Activated CD4-positive, alpha-beta T cell treated with anti-CD3 and anti-CD28 coated beads, Interleukin-2, amount 50 U/mL, for 4 hours (primary cell): ENCODE measurements around the gene SMC2.

ENCODE experiments used
- DNase-seq, 2 experiments: peaks; one replicate each; pipeline ENCODE4 v3.0.0-alpha.2; 2020

The SMC2 gene

DNA sequence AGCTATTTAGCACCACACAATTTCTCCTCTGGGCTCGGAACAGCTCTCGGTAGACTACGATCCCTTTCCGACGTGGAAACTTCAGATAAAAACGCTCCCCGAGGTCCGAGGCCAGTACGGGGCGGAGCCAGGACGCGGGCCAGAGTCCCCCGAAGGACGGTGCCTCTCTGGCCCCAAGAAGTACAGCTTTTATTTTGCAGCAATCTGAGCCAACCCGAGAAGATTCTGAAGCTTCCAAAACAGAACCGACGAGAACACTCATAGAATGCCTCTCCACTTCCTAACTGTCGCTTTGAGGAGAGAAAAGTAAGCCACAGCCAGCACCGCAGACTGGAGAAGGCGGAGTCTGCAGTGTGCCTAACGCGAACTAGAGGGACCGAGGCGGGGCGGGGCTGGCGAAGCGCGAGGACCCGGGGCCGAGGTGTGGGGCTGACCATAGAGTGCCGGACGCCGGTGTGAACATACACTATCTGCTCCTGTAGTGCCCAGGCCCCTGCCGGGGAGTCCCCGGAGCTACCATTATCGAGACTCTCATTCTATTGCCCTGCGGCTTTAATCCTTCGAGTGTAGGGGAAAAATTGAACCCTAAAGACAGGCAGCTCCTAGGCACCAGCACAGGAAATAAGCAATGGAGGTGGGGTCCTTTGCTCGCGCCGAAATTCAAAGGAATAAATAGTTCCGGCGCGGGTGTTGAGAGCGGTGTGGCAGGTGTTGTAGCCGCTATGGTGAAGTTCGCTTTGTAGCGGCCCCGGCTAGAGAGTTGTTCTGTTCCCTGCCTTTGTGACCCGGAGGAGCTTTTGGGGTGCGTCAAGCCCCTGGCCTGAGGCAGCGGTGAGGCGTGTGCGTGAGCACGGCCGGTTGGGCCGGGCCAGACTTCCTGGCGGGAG is at the start of gene SMC2:
TSS of gene SMC2 (plus strand) at position 663 of the 887 bp plus-strand sequence. CDS start 1,076 bp downstream, outside the sequence.
- DNase-seq: peak; percentile 92

DNA sequence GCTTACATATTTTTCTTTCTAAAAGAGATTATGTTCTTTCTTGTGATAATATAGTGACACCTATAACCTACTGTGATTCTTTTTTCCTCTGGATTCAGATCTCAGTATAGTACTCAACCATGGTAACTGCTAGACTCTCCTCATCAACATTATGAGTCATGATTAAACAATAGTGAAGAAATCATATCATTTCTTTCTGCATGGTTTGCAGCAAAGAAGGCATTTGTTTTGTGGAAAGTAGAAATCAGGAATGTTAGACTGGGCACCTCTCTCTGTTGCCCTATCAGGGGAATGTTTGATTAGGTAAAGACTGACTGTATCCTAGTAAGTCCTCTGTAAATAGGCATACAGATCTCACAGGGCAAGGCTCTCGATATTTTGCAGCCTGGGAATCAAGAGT is 25.6 kb upstream of the SMC2 start:
- no peak for DNase-seq

DNA sequence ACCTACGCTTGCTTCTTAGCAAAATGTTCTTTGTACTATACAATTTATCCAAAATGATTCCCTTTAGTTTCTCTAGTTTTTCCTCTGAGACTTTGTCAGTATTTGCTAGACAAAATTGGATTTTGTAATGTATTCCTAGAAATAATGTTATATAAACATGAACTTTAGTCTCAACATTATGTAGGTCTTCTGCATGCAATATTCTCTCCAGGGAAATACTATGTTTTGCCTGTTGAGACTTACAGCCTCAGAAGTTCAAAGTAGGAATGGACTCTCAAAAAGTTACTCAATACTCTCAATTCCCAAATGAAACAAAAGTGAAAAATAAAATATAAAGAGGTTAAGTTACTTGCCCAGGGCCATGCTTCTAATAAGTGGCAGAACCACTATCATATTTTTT is 24.8 kb upstream of the SMC2 start:
- no peak for DNase-seq

DNA sequence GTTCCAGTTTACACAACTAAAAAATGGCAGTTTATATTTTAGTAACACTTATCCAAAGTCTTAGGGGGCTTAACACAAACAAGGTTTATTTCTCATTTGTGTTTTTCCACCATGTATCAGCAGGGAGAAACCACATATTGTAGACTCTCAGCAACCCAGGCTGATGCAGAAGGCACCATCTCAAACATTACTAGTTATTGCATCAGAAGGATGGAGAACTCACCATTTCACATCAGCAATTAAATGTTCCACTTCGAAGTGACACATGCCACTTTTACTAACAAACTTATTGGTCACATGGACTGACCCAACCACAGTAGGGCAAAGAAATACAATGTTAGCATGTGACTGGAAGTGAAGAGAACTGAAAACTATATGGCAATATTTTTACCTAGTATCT is 22.5 kb upstream of the SMC2 start:
- DNase-seq: no peak

DNA sequence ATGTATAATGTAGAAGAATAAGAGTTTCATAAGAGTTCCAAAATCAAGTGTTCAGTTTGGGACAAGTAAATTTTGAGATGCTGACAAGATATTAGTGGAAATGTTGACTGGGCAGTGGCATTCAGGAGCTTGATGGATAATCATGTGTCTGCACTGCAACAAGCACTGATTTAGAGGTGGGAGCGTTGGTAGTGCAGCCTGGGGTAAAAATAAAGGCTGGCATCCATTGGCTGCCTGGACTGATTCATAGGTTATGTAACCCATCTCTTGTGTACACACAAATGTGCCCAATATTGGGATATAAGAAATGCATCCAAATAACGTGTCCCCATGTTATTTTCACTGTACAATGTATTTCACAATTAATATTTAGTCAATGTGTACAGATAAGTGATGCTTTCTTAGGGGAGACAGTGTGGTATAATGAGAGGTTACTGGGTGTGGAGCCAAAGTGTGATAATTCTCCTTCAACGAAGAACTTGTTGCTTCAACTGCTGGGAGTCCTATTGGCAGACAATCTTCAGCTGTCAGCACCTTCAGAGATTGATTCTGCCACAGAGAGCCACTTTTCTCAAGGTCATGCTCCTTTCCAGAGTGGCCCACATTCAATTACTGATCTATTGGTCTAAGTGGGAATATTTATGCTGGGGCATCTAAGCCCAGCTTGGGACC is 20.9 kb upstream of the SMC2 start:
- no peak for DNase-seq

DNA sequence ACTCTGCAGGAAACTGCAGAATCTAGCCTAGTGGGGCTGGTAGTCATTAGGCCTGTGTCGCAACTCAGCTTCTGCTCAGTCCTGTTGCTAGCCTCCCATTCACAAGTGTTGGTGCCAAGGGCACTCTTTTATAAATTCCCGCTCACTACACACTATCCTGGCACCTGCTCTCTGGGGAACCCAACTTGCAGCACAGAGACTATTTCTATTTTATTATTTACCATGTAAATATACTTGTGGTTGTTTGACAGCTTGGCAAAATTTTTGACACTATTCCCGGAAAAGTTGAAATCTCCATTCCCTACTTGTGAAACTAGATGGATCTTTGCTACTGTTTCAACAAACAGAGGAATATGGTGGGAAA is 20.4 kb upstream of the SMC2 start:
- no peak for DNase-seq

DNA sequence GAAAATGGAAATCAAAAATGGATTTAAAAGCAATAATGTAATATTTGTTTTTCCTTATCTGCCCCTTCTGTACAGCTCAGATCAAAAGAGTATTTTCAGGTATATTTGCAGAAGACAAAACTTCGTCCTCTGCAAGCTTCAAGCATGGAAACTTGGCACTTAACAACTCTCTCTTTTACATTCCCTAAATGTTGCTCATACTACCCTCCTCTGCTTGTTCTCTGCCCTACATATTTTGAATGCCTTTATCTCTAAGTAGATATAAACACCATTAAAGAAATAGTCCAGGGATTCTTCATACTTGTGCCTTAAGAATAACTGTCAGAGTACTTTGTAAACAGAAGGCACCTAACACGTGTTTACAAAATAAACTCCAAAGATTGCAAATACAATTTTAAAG is 19.2 kb upstream of the SMC2 start:
- no peak for DNase-seq

DNA sequence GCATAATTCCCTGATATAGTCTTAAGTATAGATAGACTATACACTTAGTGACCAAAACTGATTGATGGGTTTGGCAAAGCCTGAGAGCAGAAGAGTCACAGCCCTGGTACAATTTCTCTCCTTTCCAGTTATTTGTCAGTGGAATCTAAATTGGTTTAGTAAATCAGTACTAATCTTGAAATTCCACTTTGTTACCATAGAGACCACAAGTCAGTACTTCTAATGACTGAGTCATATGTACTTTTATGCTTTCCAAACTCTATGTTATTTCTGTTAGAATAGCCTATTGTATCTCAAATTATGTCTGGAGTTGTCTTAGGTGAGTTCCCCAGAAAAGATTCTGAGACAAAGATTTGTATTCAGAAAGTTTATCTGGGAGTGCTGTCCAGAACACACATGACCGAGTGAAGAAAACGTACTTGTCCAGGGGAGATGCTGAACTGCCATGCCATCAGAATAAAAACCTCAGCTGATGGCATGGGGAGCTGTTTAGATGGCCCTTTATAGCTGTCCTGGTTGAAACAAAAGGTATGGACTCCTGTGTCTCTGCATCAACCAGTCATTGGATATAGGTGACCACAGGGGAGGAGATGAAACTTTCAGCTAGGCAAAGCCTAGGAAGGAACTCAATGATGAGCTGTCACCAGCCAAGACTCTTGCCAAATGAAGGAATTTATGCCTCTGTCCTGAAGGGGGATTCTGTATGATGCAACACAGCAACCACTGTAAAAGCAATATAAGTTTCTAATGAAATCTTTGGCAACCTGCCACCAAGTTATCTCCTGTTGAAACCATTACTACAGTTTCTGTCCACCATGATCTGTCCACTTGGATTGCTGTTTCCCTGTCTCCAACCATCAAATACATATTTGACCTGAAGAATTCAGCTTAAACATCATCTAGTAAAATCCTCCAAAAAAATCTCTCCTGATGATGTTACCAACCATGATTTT is 18.0 kb upstream of the SMC2 start:
- DNase-seq: no peak

DNA sequence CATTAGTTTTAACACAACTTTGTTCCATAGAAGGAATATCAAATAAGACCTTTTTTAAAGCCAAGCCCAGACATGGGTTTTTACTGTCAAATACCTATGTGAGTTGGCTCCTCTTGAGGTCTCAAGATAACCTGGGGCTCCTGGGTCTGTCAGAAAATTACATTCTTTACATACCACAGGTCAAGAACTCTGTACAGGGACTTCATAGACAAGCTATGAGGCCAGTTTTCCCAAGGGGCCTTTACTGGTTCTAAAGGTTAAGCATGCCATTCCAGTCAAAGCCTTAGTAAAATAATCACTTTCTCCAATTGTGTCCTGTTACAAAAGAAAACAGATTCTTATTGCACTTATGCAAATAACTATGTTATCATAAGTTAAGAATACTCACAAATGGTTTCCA is 15.5 kb upstream of the SMC2 start:
- DNase-seq: no peak

DNA sequence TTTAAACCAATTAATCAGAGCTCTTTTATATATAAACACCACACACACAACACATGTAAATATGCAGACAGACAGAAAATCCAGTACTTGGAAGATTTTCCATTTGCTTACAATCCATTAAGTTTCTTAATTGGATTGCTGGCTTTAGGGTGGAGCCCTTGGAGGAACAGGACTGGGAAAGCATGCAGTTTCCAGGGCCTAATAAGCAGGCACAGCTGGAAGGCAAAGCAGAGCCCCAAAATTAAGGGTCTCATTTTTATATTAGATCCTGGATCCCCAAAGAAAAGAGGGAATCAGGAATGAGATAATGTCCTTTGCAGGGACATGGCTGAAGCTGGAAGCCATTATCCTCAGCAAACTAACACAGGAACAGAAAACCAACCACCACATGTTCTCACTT is 13.1 kb upstream of the SMC2 start:
- no peak for DNase-seq

DNA sequence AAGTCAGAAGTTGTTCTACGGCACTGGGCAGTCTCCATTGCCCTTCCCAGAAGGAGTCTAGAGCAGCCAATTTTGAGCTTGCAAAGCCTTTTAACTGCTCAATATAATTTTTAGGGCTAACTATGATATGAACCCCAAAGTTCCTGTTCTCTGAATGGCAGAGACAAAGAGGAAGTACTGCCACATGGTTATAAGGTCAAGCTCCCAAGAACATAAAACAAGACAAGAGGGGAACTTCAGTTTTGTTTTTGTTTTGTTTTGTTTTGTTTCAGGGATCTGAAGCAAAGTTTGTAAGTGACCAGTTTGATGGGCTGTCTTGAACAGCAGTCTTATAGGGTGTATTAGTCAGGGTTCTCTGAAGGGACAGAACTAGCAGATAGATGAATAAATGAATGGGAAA is 11.9 kb upstream of the SMC2 start:
- DNase-seq: no peak

DNA sequence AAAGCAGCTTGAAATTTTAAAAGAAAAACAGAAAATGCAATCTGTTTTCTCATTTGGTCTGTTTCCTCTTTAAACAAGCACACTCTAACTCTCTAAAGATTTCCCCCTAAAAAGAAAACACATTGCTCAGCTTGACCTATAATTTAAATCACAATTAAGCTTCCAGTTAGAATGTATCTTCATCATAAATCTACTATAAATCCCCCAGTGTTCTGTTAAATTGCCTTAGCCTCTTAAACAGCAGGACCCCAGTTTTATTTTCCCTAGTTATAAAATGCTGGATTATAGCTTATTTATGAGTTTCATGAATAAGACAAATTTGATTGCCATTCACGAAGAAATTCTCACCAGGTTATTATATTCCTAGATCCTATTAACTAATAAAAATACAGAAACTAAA is 8.6 kb upstream of the SMC2 start:
- DNase-seq: no peak

DNA sequence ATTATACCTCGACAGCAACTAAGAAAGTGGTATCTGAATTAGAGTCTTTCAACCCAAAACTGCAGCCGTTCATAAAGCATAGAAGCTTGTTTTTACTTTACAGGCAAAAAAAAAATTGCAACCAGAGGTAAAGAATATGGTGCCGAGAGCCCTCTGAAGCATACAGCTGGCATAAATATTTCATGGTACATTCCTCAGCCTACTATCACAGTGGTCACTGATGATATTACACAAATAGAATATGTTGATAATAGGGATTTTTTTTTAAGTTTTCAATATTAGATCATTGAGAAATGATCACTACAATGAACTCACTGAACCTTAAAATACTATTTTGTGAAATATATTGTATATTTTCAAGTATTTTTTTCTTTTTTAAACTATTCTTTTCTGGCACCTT is 6.2 kb upstream of the SMC2 start:
- no peak for DNase-seq

DNA sequence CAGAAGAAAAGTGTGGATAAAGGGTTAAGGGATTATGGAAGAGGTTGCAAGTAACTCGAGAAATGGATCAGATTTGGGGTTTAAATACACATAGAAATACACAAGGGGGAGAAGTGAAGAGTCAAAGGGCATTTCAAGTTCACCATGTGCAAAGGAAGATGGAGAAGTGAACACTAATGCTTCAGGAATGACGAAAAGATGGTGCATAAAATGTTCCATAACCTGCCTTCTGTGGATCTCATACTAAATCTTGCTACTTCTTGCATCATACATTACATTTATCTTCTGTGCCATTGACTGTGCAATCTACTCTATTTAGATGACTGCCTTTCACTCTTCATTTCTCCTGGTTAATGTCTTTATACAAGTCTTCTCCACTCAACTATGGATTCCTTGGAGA is 5.7 kb upstream of the SMC2 start:
- no peak for DNase-seq

DNA sequence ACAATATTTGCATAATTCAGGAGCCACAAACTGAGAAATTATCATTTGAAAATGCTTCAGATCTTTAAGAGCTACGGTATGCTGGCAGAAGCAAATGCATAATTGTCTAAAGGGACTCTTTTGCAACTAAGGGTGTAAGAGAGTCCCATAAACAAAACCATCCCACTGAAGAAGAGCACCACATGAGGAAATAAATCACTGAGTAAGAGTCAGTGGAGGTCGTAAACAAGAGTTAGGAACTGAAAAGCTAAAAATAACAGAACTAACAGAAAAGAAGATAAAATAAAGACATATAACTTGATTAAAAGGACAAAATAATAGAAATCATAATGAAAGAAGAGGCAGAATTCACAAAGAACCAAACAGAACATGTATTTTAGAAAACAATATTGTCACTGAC is 3.5 kb upstream of the SMC2 start:
- no peak for DNase-seq

DNA sequence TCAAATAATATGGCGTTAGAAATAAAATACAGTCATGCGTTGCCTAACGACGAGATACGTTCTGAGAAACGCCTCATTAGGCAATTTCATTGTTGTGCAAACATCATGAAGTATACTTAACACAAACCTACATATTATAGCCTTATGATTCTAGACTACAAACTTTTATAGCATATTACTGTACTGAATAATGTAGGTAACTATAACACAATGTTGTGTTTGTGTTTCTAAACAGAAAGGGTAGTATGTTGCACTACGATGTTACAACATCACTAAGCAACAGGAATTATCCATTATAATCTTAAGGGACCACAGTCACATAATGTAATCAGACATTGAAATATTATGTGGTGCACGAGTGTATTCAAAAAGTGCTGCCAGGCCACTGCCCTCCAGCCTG is 3.0 kb upstream of the SMC2 start:
- no peak for DNase-seq

DNA sequence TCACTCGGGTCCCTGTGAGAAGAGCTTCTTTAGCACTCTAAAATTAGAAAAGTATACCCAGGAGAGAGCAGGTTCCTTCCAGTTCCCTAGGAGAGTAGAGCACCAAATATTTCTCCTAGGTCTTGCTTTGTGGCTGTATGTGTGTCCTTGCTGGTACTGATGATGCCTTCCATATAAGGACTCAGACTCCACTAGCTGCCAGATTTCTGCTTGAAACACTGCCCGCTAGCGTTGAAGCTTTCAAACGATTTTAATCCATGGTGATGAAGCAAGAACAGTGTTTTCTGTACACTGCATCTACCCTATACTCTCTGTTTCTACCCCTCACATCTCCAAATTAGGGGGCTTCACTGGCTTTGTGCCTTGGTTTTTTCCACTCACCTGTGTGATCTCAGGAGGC is 2.4 kb upstream of the SMC2 start:
- DNase-seq: no peak

DNA sequence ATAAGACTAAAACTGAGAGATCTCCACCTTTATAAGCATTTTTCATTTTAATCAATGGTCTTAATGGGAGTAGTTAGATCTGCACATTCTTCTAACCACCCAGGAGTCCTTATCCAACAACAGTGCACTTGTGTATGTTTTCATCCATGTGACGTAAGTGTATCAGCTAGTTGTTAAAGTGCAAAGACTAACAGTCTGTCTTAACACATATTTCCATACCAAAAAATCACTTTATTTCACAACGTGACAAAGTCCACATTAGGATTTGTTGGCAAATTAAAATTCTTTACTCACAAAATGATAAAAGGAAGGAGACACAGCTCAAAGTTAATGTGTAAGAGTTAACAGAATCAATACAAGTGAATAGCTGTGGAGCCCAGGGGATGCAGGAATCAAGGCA is 1.9 kb upstream of the SMC2 start:
- no peak for DNase-seq

DNA sequence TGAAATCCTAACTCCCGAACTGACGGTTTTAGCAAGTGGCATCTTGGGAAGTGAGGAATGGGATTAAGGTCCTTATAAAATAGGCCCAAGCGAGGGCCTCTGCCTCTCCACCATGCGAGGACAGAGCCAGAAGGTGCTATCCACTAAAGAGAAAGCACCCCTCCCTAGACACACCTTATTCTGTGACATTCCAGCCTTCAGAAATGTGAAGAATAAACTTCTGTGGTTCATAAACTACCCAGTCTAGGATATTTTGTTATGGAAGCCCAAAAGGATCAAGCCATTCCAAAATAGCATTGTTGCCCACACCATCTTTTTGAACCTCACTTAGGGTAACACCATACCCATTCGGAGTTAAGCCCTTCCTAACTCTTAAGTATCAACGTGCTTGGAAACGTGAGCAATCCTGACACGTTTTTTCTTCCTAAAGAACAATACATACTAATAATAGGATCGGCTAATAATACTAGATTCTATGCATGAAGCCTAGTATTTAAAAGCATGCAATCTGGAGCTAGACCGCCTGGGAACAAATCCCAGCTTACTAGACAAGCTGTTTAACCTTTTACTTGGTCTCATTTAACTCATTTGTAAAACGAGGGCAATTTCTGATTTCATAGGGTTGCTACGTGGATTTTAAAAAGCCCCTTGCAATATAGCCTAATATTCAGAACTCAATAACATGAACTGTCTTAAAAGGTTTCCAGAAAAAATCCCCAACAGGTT is 1.1 kb upstream of the SMC2 start:
- DNase-seq: no peak

DNA sequence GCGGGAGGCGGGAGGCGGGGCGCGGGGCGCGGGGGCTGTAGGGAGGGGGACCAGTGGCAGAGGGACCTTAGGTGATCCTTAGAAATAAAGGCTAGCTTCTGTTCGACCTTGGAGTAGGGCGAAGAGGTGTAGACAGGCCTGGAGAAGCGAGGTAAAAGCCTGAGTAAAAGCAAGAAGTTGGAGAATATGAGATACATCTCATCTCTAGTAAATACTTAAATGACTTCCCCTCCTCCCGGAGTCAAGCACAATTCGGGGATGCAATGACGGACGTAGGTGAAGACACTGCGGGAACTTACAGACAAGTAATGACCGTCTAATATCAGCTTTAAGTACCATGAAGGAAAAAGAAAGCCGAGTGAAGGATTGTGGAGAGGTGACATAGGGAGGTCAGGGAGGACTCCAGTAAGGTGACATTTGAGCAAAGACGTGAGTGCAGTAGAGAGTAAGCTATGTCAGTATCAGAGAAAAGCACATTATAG is 466 bp downstream of the SMC2 start:
- no peak for DNase-seq

DNA sequence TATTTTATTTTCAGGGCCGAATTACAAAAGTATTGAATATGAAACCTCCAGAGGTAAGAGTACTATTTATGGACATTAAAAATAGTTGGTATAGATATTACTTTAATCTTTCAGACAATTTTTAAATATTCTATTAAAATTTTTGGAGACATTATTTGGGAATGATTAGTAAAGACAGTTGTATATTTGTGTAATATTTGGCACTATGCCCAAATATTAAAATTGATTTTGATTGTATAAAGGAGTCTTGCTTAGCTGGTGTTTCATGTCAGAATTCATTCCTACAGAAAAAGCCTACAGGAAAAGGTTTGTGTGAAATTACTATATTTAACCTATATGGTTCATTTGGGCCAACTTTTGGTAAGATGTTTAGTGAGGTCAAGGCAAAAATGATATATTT is 5.5 kb downstream of the SMC2 start:
- no peak for DNase-seq

DNA sequence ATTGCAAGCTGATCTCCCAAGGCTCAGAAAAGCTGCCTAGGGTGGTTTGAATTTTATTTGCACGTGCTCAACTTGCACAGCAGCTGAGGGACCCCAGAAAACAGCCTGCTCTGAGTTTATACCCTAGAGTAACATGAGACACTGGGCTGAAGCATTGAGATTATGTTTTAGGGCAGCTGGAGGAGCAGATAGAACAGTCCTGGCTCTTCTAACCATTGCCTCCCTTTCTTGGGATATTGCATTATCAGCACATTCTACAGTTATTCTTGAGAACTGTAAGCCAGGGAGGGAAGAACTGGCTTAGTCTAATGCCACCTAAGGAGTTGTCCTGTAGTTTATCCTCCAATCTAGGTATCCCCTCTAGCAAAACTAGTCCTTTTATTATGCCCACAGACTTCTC is 10.3 kb downstream of the SMC2 start:
- DNase-seq: no peak

DNA sequence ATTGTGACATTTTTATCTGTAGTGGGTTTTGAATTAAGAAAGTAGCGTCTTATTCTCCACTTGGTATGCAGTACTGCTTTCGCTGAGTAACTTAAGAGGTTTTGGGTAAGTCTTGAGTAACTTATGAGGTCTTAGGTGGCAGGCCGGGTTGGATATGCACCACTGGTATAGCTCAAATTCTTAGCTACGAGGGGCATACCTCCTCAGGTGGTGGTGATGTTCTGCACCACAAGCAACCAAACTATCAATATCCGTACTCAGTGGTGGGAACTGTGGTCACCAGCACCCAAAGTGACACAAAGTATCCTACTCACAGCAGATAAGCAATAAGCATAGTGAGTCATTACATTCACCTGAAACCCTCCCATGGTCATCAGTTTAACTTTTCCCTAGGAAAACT is 13.7 kb downstream of the SMC2 start:
- DNase-seq: no peak
